GM12878 (cell line): ENCODE results near the gene MYPN. TPM values are rescaled to one million over a fixed set of nuclear protein-coding genes. Genes with fewer than 3 reads are reported as not detected.

Experiments used
- ATAC-seq: fragments of 200-7000 bp; cut with Tn5 transposase; 3 replicates; pipeline ENCODE4 v1.9.1; 2020; ENCODE audit warnings: mild to moderate bottlenecking, moderate library complexity
- BruUV-seq: library from RNA; stranded (reverse); fragments of 400-500 nt; replicated peaks from 2 replicates; lab custom pipeline; 2021; lab: Mats Ljungman, UMichigan
- CTCF ChIA-PET: fragments of 300-600 bp; sonication (Branson Sonifier 250); formaldehyde crosslinking; extraction: SDS; loops from one replicate; lab custom pipeline; 2021; ENCODE audit warnings: inconsistent platforms; lab: Yijun Ruan, JAX
- POLR2A ChIA-PET: fragments of 350-600 bp; formaldehyde crosslinking; extraction: SDS; loops from one replicate; lab custom pipeline; 2021; ENCODE audit warnings: inconsistent platforms; lab: Charles Lee
- RAD21 ChIA-PET: fragments of 300-600 bp; sonication (Branson Sonifier 250); formaldehyde crosslinking; loops from one replicate; lab custom pipeline; 2023; ENCODE audit warnings: antibody characterized with exemption; ENCODE audit not compliant: unreplicated experiment; lab: Charles Lee
- SMC1A ChIA-PET: fragments of 300-600 bp; sonication (Branson Sonifier 250); formaldehyde crosslinking; loops from one replicate; lab custom pipeline; 2023; ENCODE audit not compliant: unreplicated experiment, uncharacterized antibody; lab: Charles Lee
- DNase-seq: peaks from one replicate; pipeline ENCODE4 v3.0.0-alpha.2; 2011; ENCODE audit warnings: low read depth, low spot score
- FAIRE-seq: peaks from 3 replicates; lab custom pipeline; 2011; peaks lifted over from hg19 to GRCh38; lab: Jason Lieb, UNC
- H2AFZ ChIP-seq: 2 replicates; pipeline ENCODE4 v1.6.0; 2011; ENCODE audit warnings: low read depth, low read length, control low read depth; ENCODE audit not compliant: control insufficient read depth
- H3K27ac ChIP-seq: 2 replicates; pipeline ENCODE4 v1.5.1; 2011; ENCODE audit warnings: control low read depth; ENCODE audit not compliant: control insufficient read depth, insufficient read depth
- H3K27me3 ChIP-seq, 2 experiments: replicated peaks in 1 of 2; 2 replicates each; pipeline versions ENCODE4 v1.6.0 to v1.6.1; 2011; ENCODE audit warnings: low read length in 1 of 2; ENCODE audit not compliant: control insufficient read depth in 2 of 2, insufficient read depth in 2 of 2
- H3K36me3 ChIP-seq, 2 experiments: 2 replicates each; pipeline ENCODE4 v1.5.1; 2011; ENCODE audit warnings: low read length in 1 of 2; ENCODE audit not compliant: control insufficient read depth in 2 of 2, insufficient read depth in 2 of 2
- H3K4me1 ChIP-seq: 2 replicates; pipeline ENCODE4 v1.6.1; 2011; ENCODE audit warnings: mild to moderate bottlenecking, low read length, moderate library complexity, mixed read lengths; ENCODE audit not compliant: control insufficient read depth, insufficient read depth
- H3K4me2 ChIP-seq: 2 replicates; pipeline ENCODE4 v1.6.0; 2011; ENCODE audit warnings: control low read depth; ENCODE audit not compliant: control insufficient read depth, insufficient read depth
- H3K4me3 ChIP-seq: fragments of 200-600 bp; sonication (generic); 2 replicates; pipeline ENCODE4 v1.5.1; 2016
- H3K79me2 ChIP-seq: 2 replicates; pipeline ENCODE4 v1.6.0; 2011; ENCODE audit warnings: low read length; ENCODE audit not compliant: control insufficient read depth, insufficient read depth
- H3K9ac ChIP-seq: 2 replicates; pipeline ENCODE4 v1.8.0; 2011; ENCODE audit warnings: low read length, control low read depth, mixed read lengths; ENCODE audit not compliant: control insufficient read depth, insufficient read depth
- H3K9me3 ChIP-seq: replicated peaks from 3 replicates; pipeline ENCODE4 v1.5.1; 2011; ENCODE audit warnings: mild to moderate bottlenecking, low read length; ENCODE audit not compliant: control insufficient read depth, insufficient read depth
- H4K20me1 ChIP-seq: 2 replicates; pipeline ENCODE4 v1.6.0; 2011; ENCODE audit not compliant: control insufficient read depth, insufficient read depth
- BHLHE40 ChIP-seq, 2 experiments: fragments of 450-650 bp in 1 of 2; IDR thresholded peaks; 2 replicates each; pipeline ENCODE4 v1.6.1; 2011 to 2017; ENCODE audit warnings: low read depth in 2 of 2, borderline replicate concordance in 1 of 2, improper control_type of control experiment in 1 of 2, low read length in 1 of 2, mild to moderate bottlenecking in 1 of 2
- BMI1 ChIP-seq: fragments of 450-650 bp; IDR thresholded peaks from 2 replicates; pipeline ENCODE4 v1.6.1; 2016; ENCODE audit warnings: mild to moderate bottlenecking, moderate library complexity, borderline replicate concordance
- CHD4 ChIP-seq: fragments of 200-600 bp; sonication (generic); IDR thresholded peaks from 2 replicates; pipeline ENCODE4 v1.6.1; 2016; ENCODE audit warnings: mild to moderate bottlenecking
- EED ChIP-seq: sonication (generic); IDR thresholded peaks from 2 replicates; pipeline ENCODE4 v1.6.1; 2016; ENCODE audit warnings: antibody characterized with exemption, low read depth
- GATAD2B ChIP-seq: fragments of 450-650 bp; conservative IDR thresholded peaks from 2 replicates; pipeline ENCODE4 v1.6.1; 2017; ENCODE audit warnings: low read depth, mild to moderate bottlenecking, moderate library complexity
- HCFC1 ChIP-seq: fragments of 150-350 bp; IDR thresholded peaks from 2 replicates; pipeline ENCODE4 v1.6.1; 2014; ENCODE audit warnings: low read length
- MAX ChIP-seq: IDR thresholded peaks from 2 replicates; pipeline ENCODE4 v1.6.1; 2012; ENCODE audit warnings: low read depth, low read length, improper control_type of control experiment
- POU2F2 ChIP-seq: IDR thresholded peaks from 3 replicates; pipeline ENCODE4 v1.6.1; 2011; ENCODE audit warnings: low read depth, mild to moderate bottlenecking, low read length, borderline replicate concordance
- RB1 ChIP-seq: fragments of 450-650 bp; formaldehyde crosslinking; IDR thresholded peaks from 2 replicates; pipeline ENCODE4 v1.6.1; 2017; ENCODE audit warnings: mild to moderate bottlenecking, borderline replicate concordance
- TCF3 ChIP-seq: IDR thresholded peaks from 2 replicates; pipeline ENCODE4 v1.6.1; 2012; ENCODE audit warnings: low read depth, mild to moderate bottlenecking, low read length, borderline replicate concordance; ENCODE audit not compliant: insufficient read depth
- TCF7 ChIP-seq: IDR thresholded peaks from 2 replicates; pipeline ENCODE4 v1.6.1; 2014; ENCODE audit warnings: antibody characterized with exemption, borderline replicate concordance
- USF1 ChIP-seq: IDR thresholded peaks from 2 replicates; pipeline ENCODE4 v1.6.1; 2011; ENCODE audit warnings: borderline replicate concordance, low read depth, mild to moderate bottlenecking, moderate library complexity, mixed read lengths, low read length; ENCODE audit not compliant: insufficient read depth; ENCODE audit errors: extremely low read length
- ZNF217 ChIP-seq: fragments of 450-650 bp; IDR thresholded peaks from 2 replicates; pipeline ENCODE4 v1.6.1; 2017; ENCODE audit warnings: antibody characterized with exemption, mild to moderate bottlenecking
- ZNF622 ChIP-seq: fragments of 450-650 bp; IDR thresholded peaks from 2 replicates; pipeline ENCODE4 v1.6.1; 2017; ENCODE audit warnings: mild to moderate bottlenecking, inconsistent platforms
- WGBS: methylation state at CpG from one replicate; pipeline ENCODE4 v1.1.6; 2016; ENCODE audit warnings: low lambda C conversion rate; ENCODE audit not compliant: insufficient replicate concordance, insufficient coverage; ENCODE audit errors: missing lambda C conversion rate; 5-methylcytosine and 5-hydroxymethylcytosine counted together
- in situ Hi-C: fragments of 300-500 bp; cut with MboI; formaldehyde crosslinking; loops from 9 replicates; pipeline ENCODE4 v1.14.3; 2018; ENCODE audit warnings: mixed read lengths
- intact Hi-C: fragments of 100-400 bp; cut with micrococcal nuclease; formaldehyde crosslinking; loops from one replicate; pipeline ENCODE4 v1.14.2; 2022; ENCODE audit not compliant: unreplicated experiment
- polyA plus RNA-seq, 11 experiments: library from polyadenylated mRNA; depleted of rRNA in 4 of 11; unstranded in 6 of 11; stranded (reverse) in 5 of 11; fragments of >200 nt; fragmentation: Nextera tagmentation in 4 of 11; fragmentation: Illumina TruSeq in 1 of 11; extraction: Ambion mirVana in 4 of 11; extraction: Trizol in 1 of 11; gene quantifications; 1 replicate in 1 of 11; 2 replicates in 10 of 11; pipeline versions ENCODE4 v1.2.1 to v1.2.3, GENCODE V29; 2011 to 2016; ENCODE audit warnings: inconsistent platforms in 2 of 11, missing spikeins in 2 of 11, low read depth in 1 of 11
- total RNA-seq, 4 experiments: library from RNA; depleted of rRNA in 3 of 4; stranded (reverse); fragments of >200 nt in 3 of 4; fragmentation: Illumina TruSeq in 1 of 4; extraction: Trizol in 1 of 4; gene quantifications; 2 replicates each; pipeline versions ENCODE4 v1.2.1 to v1.2.3, GENCODE V29; 2013 to 2021
- TF ChIP-seq, protein P1 (sequence below): IDR thresholded peaks from 2 replicates; pipeline ENCODE4 v1.6.1; 2011; ENCODE audit warnings: low read depth, low read length, improper control_type of control experiment, borderline replicate concordance
- TF ChIP-seq, protein P2 (sequence below): IDR thresholded peaks from 2 replicates; pipeline ENCODE4 v1.6.1; 2012; ENCODE audit warnings: mild to moderate bottlenecking, low read depth, low read length

Gene MYPN
- total and polyA plus RNA-seq, 10 of the 15 experiments (the other 5 are each of a cell fraction or from before 2014, with no cell fraction given), result 0.01 to 0.02 TPM; not detected in 8

DNA sequence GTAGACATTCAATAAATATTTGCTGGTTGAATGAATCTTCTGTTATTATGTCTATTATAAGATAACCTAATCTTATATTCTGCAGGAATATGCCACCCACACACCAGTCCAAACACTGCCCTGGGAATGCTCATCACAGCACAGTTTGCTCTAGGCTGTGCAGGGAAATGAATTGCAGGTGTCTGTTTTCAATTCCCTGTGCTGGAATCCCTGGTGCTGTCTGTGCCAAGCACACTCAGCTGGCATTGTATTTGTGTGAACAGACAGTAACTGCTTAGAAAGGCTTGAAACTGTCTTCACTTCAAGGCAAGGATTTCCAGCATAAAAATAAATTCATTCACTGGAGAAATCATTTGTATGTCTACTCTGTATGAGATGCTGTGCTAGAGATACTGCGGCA, 102.4 kb downstream of the MYPN start:
- Histone ChIP-seq H3K9ac (no peak overlapping the region), H3K4me1 (no peaks in the 10 kb centered on the region; the same call in 1 of the 2 replicates), H3K4me3 (no peak overlapping the region), H4K20me1 (no peaks in the 10 kb centered on the region), H3K9me3 (no peaks in the 10 kb centered on the region), H3K27ac (no peak overlapping the region), H3K4me2 (no peak overlapping the region), H2AFZ (no peak overlapping the region), H3K79me2 (no peaks in the 10 kb centered on the region), H3K36me3 (no peaks in the 10 kb centered on the region), H3K27me3 (no peaks in the 10 kb centered on the region)
- DNase-seq (no peak), ATAC-seq (no peak), FAIRE-seq (no peak)
- intact Hi-C loops (loop anchor here (1.0 to 10.0 kb wide), 3 partner anchors 91 to 693 kb away; partner anchors contain the start of gene DDX50), in situ Hi-C loops (no loop called here)
- RAD21 ChIA-PET, result interaction anchor here (0.9 to 9.1 kb wide), 8 partner anchors 12 to 423 kb away, joined by 3 to 160 read pairs (median 7); no protein-coding TSS in a partner anchor
- no TSS peak for BruUV-seq
- POLR2A ChIA-PET, result no interaction called here
- SMC1A ChIA-PET, result interaction anchor here (1.2 to 8.7 kb wide), 11 partner anchors 41 to 426 kb away, joined by 3 to 159 read pairs (median 16); partner anchors contain the start of gene PBLD
- CTCF ChIA-PET, result interaction anchor here (0.6 to 9.1 kb wide), 15 partner anchors 8 to 424 kb away, joined by 3 to 267 read pairs (median 10); partner anchors contain the start of gene PBLD
- WGBS, result 55% methylated on average over 1 of the region's 1 CpG
- TF ChIP-seq BHLHE40 (IDR thresholded peaks at IDR 0.05; ENCODE audit: borderline replicate concordance in 1 of 2, low read depth in 2 of 2, low read length in 1 of 2), result no peak
- no peak for TF ChIP-seq HCFC1
- TF ChIP-seq GATAD2B, result no peak
- TF ChIP-seq, protein P1, sequence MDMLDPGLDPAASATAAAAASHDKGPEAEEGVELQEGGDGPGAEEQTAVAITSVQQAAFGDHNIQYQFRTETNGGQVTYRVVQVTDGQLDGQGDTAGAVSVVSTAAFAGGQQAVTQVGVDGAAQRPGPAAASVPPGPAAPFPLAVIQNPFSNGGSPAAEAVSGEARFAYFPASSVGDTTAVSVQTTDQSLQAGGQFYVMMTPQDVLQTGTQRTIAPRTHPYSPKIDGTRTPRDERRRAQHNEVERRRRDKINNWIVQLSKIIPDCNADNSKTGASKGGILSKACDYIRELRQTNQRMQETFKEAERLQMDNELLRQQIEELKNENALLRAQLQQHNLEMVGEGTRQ, result no peak
- no peak for TF ChIP-seq BMI1
- no peak for TF ChIP-seq ZNF622
- TF ChIP-seq MAX, result no peak
- TF ChIP-seq POU2F2, result no peak
- no peak for TF ChIP-seq CHD4
- no peak for TF ChIP-seq USF1
- no peak for TF ChIP-seq RB1
- no peak for TF ChIP-seq ZNF217
- TF ChIP-seq, protein P2, sequence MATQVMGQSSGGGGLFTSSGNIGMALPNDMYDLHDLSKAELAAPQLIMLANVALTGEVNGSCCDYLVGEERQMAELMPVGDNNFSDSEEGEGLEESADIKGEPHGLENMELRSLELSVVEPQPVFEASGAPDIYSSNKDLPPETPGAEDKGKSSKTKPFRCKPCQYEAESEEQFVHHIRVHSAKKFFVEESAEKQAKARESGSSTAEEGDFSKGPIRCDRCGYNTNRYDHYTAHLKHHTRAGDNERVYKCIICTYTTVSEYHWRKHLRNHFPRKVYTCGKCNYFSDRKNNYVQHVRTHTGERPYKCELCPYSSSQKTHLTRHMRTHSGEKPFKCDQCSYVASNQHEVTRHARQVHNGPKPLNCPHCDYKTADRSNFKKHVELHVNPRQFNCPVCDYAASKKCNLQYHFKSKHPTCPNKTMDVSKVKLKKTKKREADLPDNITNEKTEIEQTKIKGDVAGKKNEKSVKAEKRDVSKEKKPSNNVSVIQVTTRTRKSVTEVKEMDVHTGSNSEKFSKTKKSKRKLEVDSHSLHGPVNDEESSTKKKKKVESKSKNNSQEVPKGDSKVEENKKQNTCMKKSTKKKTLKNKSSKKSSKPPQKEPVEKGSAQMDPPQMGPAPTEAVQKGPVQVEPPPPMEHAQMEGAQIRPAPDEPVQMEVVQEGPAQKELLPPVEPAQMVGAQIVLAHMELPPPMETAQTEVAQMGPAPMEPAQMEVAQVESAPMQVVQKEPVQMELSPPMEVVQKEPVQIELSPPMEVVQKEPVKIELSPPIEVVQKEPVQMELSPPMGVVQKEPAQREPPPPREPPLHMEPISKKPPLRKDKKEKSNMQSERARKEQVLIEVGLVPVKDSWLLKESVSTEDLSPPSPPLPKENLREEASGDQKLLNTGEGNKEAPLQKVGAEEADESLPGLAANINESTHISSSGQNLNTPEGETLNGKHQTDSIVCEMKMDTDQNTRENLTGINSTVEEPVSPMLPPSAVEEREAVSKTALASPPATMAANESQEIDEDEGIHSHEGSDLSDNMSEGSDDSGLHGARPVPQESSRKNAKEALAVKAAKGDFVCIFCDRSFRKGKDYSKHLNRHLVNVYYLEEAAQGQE, result no peak
- no peak for TF ChIP-seq EED
- TF ChIP-seq TCF7, result no peak
- TF ChIP-seq TCF3, result no peak
